SH-SY5Y (cell line): Measurements from ENCODE around the gene SND1.

Experiments used
- GATA2 ChIP-seq: IDR thresholded peaks from 2 replicates; pipeline ENCODE4 v1.6.1; 2011; ENCODE audit warnings: mild to moderate bottlenecking, low read depth, low read length
- GATA3 ChIP-seq: IDR thresholded peaks from 2 replicates; pipeline ENCODE4 v1.6.1; 2011; ENCODE audit warnings: low read depth, mild to moderate bottlenecking, low read length, moderate library complexity

- TF ChIP-seq GATA2: no peak
- TF ChIP-seq GATA3: no peak
These were observed 108.5 kb downstream of the SND1 start for GRCh38 chr7:127760436-127761031.
